HepG2 (cell line): ENCODE results near the gene ARHGAP9. TPM values are rescaled to one million over a fixed set of nuclear protein-coding genes. Genes with fewer than 3 reads are reported as not detected.

Experiments used
- ARID4A ChIP-seq: sonication (generic); formaldehyde crosslinking; IDR thresholded peaks from 2 replicates; pipeline ENCODE4 v1.5.0; 2020; ENCODE audit warnings: mild to moderate bottlenecking, missing genetic modification reagents, borderline replicate concordance
- HNRNPLL ChIP-seq: fragments of 200-400 bp; formaldehyde crosslinking; IDR thresholded peaks from 2 replicates; pipeline ENCODE4 v1.6.1; 2017; ENCODE audit warnings: mild to moderate bottlenecking, low read depth, low read length; ENCODE audit not compliant: poor library complexity, severe bottlenecking
- KDM2A ChIP-seq: sonication (generic); formaldehyde crosslinking; IDR thresholded peaks from 2 replicates; pipeline ENCODE4 v1.4.0; 2020; ENCODE audit warnings: low read depth, missing genetic modification reagents, borderline replicate concordance
- MAFG ChIP-seq: sonication (generic); formaldehyde crosslinking; IDR thresholded peaks from 2 replicates; pipeline ENCODE4 v1.5.1; 2020; ENCODE audit warnings: mild to moderate bottlenecking, missing genetic modification reagents
- NR2F6 ChIP-seq, 2 experiments: IDR thresholded peaks; 2 replicates each; pipeline ENCODE4 v1.6.1; 2016; ENCODE audit warnings: antibody characterized with exemption in 1 of 2, mild to moderate bottlenecking in 1 of 2
- SOX13 ChIP-seq, 3 experiments: fragments of 450-650 bp in 1 of 3; sonication (generic) in 1 of 3; formaldehyde crosslinking in 1 of 3; IDR thresholded peaks in 2 of 3; conservative IDR thresholded peaks in 1 of 3; 2 replicates each; pipeline versions ENCODE4 v1.5.0 to v1.6.1; 2016 to 2020; ENCODE audit warnings: antibody characterized with exemption in 1 of 3, mild to moderate bottlenecking in 1 of 3, missing compliant biosample characterization in 1 of 3, missing genetic modification reagents in 1 of 3, moderate library complexity in 1 of 3
- TSC22D2 ChIP-seq: sonication (generic); formaldehyde crosslinking; IDR thresholded peaks from 2 replicates; pipeline ENCODE4 v1.5.1; 2020; ENCODE audit warnings: missing genetic modification reagents, mild to moderate bottlenecking, borderline replicate concordance
- ZBTB33 ChIP-seq: sonication (generic); formaldehyde crosslinking; IDR thresholded peaks from 2 replicates; pipeline ENCODE4 v1.4.0; 2020; ENCODE audit warnings: missing genetic modification reagents
- ZNF766 ChIP-seq: sonication (generic); formaldehyde crosslinking; IDR thresholded peaks from 2 replicates; pipeline ENCODE4 v1.5.0; 2020; ENCODE audit warnings: missing genetic modification reagents, borderline replicate concordance
- polyA plus RNA-seq, 8 experiments: library from polyadenylated mRNA; depleted of rRNA in 3 of 8; stranded (reverse) in 7 of 8; unstranded in 1 of 8; fragments of >200 nt; fragmentation: Illumina TruSeq in 4 of 8; extraction: Trizol in 4 of 8; gene quantifications; 2 replicates each; pipeline versions ENCODE4 v1.2.1 to v1.2.3, GENCODE V29; 2011 to 2016; ENCODE audit warnings: low read depth in 4 of 8, missing spikeins in 1 of 8, mixed read lengths in 1 of 8; ENCODE audit not compliant: insufficient read depth in 1 of 8
- total RNA-seq, 5 experiments: library from RNA; depleted of rRNA; stranded (reverse); fragments of >200 nt; fragmentation: Illumina TruSeq; extraction: Trizol; gene quantifications; 2 replicates each; pipeline ENCODE4 v1.2.3, GENCODE V29; 2016; ENCODE audit warnings: low read depth in 1 of 5
- TF ChIP-seq, protein P1 (sequence below): conservative IDR thresholded peaks from 2 replicates; pipeline ENCODE4 v1.6.1; 2018; ENCODE audit warnings: missing genetic modification reagents
- TF ChIP-seq, protein P2 (sequence below): sonication (generic); formaldehyde crosslinking; IDR thresholded peaks from 2 replicates; pipeline ENCODE4 v1.4.0; 2020; ENCODE audit warnings: missing genetic modification reagents

The ARHGAP9 gene
- total and polyA plus RNA-seq, 2 of the 13 experiments (the other 11 are each of a cell fraction or from before 2014, with no cell fraction given), result 0.18 to 1.2 TPM

DNA sequence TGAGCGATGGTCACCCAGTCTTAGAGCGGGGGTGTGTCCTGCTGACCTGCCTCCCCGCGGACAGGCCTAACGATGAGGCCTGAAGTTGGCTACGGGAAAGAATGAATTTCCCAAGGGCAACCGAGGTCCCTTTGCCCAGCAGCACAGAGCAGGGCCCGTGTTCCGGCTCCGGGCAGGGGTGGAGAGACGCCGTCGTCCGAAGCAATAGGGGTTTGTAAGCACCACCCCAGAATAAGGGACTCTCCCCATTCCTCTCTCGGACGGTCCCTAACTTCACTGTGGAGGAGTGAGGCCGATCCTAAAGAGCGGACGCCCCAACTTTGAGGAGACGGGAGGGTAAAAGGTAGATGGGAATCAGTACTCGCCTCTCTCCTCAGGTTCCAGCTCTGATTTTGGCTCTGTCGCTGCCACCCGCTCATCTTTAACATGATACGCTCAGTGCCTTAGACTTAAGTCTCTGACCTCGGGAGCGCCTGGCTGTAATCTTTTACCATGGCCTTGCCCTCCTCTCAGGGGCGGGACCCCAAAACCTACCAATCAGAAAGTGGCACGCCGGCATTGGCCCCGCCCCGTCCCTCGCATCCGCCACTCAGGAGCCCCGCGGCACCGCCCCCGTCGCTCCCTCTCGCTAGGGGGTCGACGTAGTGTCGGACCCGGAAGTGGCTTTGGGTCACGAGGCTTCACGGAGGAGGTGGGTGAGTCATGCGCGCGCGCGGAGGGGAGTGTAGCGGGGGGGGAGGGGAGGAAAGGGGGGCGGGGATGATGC is 40.6 kb upstream of the ARHGAP9 start, which contains the start of gene DDIT3 (continued):
- TF ChIP-seq, protein P1, sequence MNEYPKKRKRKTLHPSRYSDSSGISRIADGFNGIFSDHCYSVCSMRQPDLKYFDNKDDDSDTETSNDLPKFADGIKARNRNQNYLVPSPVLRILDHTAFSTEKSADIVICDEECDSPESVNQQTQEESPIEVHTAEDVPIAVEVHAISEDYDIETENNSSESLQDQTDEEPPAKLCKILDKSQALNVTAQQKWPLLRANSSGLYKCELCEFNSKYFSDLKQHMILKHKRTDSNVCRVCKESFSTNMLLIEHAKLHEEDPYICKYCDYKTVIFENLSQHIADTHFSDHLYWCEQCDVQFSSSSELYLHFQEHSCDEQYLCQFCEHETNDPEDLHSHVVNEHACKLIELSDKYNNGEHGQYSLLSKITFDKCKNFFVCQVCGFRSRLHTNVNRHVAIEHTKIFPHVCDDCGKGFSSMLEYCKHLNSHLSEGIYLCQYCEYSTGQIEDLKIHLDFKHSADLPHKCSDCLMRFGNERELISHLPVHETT (CRISPR knock-in tag), result peak; percentile 91; the same call in 1 of the 2 replicates
- TF ChIP-seq HNRNPLL, result peak; percentile 63
- no peak for TF ChIP-seq MAFG (CRISPR knock-in tag)
- TF ChIP-seq ARID4A, result peak; percentile 94
- TF ChIP-seq ZBTB33 (CRISPR knock-in tag), result peak; percentile 28; the same call in 1 of the 2 replicates
- no peak for TF ChIP-seq SOX13 (IDR thresholded peaks at IDR 0.05)
- TF ChIP-seq SOX13 (CRISPR knock-in tag; conservative IDR thresholded peaks at IDR 0.05 in 1 of 2, IDR thresholded peaks at IDR 0.05 in 1 of 2), result 0 out of 4 replicates have a peak, but pooled peaks of 1 of the 2 experiments have one; percentile 11
- peak; percentile 81 for TF ChIP-seq NR2F6 (IDR thresholded peaks at IDR 0.05)
- TF ChIP-seq NR2F6 (CRISPR knock-in tag; IDR thresholded peaks at IDR 0.05), result peak; percentile 53; the same call in 1 of the 2 replicates
- TF ChIP-seq KDM2A (CRISPR knock-in tag), result peak; percentile 56
- peak; percentile 59; the same call in 1 of the 2 replicates for TF ChIP-seq TSC22D2 (CRISPR knock-in tag)
- TF ChIP-seq, protein P2, sequence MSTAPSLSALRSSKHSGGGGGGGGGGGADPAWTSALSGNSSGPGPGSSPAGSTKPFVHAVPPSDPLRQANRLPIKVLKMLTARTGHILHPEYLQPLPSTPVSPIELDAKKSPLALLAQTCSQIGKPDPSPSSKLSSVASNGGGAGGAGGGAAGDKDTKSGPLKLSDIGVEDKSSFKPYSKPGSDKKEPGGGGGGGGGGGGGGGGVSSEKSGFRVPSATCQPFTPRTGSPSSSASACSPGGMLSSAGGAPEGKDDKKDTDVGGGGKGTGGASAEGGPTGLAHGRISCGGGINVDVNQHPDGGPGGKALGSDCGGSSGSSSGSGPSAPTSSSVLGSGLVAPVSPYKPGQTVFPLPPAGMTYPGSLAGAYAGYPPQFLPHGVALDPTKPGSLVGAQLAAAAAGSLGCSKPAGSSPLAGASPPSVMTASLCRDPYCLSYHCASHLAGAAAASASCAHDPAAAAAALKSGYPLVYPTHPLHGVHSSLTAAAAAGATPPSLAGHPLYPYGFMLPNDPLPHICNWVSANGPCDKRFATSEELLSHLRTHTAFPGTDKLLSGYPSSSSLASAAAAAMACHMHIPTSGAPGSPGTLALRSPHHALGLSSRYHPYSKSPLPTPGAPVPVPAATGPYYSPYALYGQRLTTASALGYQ (CRISPR knock-in tag), result no peak
- 0 out of 2 replicates have a peak, but pooled peaks have one; percentile 65 for TF ChIP-seq ZNF766
